Activated CD4-positive, CD25-positive, alpha-beta regulatory T cell (primary cell): ENCODE data around the gene CISD1.
"Not testable (repeated sequence)": the region's sequence is repeated elsewhere in the genome, so short reads cannot be mapped to it uniquely, and the experiment has no call there.

Experiments used
- DNase-seq, 4 experiments: peaks; one replicate each; lab custom pipeline; 2025; lab: John Stamatoyannopoulos, UW

The CISD1 gene

GRCh38 chr10:58268946-58269781 is at the start of gene CISD1:
TSS of gene CISD1 (plus strand) at chr10:58269162. CDS start at chr10:58269274, 112 bp downstream.
- peak; percentile 83 to 92 (median 86) for DNase-seq

GRCh38 chr10:58219875-58220274 is 49.1 kb upstream of the CISD1 start:
- DNase-seq: no peak

GRCh38 chr10:58220769-58221451 is 48.1 kb upstream of the CISD1 start:
- no peak for DNase-seq

- no peak for DNase-seq
Measured at GRCh38 chr10:58225654-58226053, 43.3 kb upstream of the CISD1 start.

- not testable (repeated sequence) for DNase-seq
Measured at GRCh38 chr10:58229856-58230255, 39.1 kb upstream of the CISD1 start.

- no peak for DNase-seq
Measured at GRCh38 chr10:58237014-58237834, 31.7 kb upstream of the CISD1 start.

- DNase-seq: no peak
Measured at GRCh38 chr10:58239561-58240169, 29.3 kb upstream of the CISD1 start.

GRCh38 chr10:58240531-58240930 is 28.4 kb upstream of the CISD1 start:
- DNase-seq: no peak

- no peak for DNase-seq
Measured at GRCh38 chr10:58241346-58241745, 27.6 kb upstream of the CISD1 start.

GRCh38 chr10:58243269-58243668 is 25.7 kb upstream of the CISD1 start:
- DNase-seq: no peak

- not testable (repeated sequence) for DNase-seq
Measured at GRCh38 chr10:58243801-58244200, 25.2 kb upstream of the CISD1 start.

GRCh38 chr10:58244242-58244641 is 24.7 kb upstream of the CISD1 start:
- not testable (repeated sequence) for DNase-seq

- DNase-seq: not testable (repeated sequence)
Measured at GRCh38 chr10:58244666-58245065, 24.3 kb upstream of the CISD1 start.

- DNase-seq: no peak
Measured at GRCh38 chr10:58253184-58253583, 15.8 kb upstream of the CISD1 start.

- DNase-seq: no peak
Measured at GRCh38 chr10:58254644-58255043, 14.3 kb upstream of the CISD1 start.

- DNase-seq: not testable (repeated sequence)
Measured at GRCh38 chr10:58256013-58256780, 12.8 kb upstream of the CISD1 start.

- DNase-seq: no peak
Measured at GRCh38 chr10:58258977-58259692, 9.8 kb upstream of the CISD1 start.

GRCh38 chr10:58260334-58260733 is 8.6 kb upstream of the CISD1 start:
- DNase-seq: no peak

GRCh38 chr10:58262766-58263165 is 6.2 kb upstream of the CISD1 start:
- no peak for DNase-seq

- DNase-seq: no peak
Measured at GRCh38 chr10:58264780-58265179, 4.2 kb upstream of the CISD1 start.
